ENCODE measurements around the gene PAQR8.

The PAQR8 gene, protein sequence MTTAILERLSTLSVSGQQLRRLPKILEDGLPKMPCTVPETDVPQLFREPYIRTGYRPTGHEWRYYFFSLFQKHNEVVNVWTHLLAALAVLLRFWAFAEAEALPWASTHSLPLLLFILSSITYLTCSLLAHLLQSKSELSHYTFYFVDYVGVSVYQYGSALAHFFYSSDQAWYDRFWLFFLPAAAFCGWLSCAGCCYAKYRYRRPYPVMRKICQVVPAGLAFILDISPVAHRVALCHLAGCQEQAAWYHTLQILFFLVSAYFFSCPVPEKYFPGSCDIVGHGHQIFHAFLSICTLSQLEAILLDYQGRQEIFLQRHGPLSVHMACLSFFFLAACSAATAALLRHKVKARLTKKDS

DNA sequence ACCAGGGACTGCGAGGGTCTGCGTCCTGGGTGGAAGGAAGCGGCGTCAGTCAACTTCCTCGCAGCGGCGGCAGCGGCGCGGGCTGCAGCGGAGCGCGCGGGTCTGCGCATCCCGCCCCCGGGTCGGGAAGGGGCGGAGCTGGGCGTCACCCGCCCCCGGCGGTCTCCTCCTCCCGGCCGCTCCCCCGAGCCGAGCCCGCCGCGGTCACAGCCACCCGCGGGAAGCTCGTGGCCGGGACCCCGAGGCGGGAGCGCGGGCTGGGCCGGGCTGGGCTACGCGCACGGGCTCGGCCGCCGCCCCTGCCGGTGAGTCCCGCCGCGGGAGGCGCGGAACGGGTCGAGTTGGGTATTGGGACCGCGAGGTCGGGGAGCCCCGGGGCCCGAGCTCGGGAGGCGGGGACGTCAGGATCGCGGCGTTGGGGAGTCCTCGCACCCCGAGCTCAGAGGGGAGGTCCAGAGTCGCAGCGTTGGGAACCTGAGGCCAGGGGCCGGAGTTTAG lies at the start of gene PAQR8:
TSS of gene PAQR8 (plus strand) at position 207 of the 498 bp plus-strand sequence. CDS start 41,063 bp downstream, outside the sequence.
- DNase-seq (ENCODE audit: low read depth, low spot score): peak; percentile 57

DNA sequence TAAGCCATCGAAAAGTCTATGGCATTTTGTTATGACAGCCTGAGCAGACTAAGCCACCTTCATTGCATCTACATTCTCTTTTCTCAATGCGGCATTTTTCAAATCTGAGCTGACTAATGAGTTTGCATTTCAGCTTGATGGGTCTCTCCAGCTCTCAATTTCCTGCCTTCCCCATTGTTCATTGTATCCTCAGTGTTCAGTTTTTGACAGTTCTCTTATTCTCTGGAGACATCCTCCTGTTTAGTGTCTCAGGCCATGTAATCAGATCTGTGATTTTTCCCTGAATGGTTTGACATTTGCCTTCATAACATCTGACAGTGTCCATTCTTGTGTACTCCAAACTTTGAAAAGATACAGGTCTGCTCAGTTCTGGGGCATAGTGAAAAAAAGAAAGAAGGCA lies 49.5 kb upstream of the PAQR8 start:
- DNase-seq (ENCODE audit: low read depth, low spot score): no peak

DNA sequence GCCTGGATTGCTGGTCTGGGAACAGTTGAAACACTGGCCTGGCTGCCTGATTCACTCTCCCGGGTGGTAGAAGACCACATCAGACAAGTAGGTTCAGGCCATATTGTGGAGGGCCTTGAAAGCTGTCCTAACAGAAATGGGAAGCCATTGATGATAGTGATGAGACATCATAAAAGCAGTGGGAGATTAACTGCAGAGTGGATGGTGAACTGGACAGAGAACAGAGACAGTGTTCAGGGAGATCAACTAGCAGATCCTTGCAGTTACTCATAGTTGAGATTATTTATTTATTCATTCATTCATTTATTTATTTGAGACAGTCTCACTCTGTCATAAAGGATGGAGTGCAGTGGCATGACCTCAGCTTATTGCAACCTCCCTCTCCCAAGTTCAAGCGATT lies 47.2 kb upstream of the PAQR8 start:
- DNase-seq (ENCODE audit: low read depth, low spot score): no peak

DNA sequence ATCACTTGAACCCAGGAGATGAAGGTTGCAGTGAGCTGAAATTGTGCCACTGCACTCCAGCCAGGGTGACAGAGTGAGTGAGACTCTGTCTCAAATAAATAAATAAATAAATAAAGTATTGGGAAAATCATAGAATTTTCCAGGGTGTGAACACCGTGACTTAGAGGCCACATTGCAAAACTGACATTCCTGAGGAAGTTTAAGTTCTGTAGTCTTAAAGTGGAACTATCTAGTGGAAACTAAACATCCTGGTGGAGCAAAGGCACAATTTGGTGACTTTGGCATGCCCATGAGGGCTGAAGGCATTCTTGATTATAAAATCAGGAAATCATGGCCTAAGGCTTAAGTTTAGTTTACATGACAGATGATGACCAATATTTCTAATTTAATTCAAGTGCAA lies 44.7 kb upstream of the PAQR8 start:
- DNase-seq (ENCODE audit: low read depth, low spot score): no peak

DNA sequence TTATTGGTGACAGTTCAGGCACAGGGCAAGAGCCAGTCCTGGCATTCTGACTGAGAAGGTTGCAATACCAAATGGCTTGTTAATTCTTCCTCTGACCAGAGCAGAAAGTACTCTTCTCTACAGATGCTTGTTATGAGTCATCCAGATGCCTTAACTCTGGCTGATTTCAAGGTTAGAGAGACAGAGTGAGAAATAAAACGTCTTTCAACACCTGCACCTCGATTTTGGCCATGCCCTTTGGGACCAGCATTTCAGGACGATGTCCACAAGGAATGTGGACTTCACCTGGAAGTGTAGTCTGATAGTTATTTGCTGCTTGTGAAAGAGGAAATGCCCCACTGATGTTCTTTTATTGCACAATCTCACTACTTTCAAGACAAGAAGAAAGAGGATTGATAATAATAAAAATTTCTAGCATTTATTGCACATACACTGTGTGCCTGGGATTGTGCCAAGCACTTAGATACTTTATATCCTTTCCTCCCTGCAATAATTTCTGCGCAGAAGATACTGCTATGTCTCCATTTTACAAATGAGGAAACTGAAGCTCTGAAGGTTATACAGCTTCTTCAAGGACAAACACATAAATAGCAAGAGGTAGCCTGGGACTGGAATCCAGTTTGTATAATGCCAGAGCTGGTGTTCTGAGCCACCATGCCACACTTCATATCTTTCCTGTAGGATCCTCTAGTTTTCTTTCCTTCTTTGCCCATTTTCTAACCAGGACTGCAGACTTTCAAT lies 43.9 kb upstream of the PAQR8 start:
- DNase-seq (ENCODE audit: low read depth, low spot score): no peak

DNA sequence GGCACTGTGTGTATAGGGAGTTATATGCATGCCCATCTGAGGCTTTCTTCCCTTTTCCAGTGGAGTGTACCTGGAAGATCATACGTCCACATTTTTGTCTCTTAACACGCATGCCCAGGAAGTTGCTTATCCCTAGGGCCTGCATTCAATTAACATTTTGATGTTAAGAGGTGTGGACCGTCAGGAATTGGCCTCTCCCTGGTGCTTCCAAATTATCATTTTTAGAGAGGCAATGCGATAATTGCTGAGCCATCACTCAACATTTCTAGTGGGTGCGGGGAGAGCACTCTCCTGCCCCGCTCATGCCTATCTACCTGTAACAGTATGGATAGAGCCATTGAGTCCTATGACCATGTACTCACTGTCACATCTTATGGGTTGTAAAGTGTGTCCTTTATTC lies 37.8 kb upstream of the PAQR8 start:
- no peak for DNase-seq (ENCODE audit: low read depth, low spot score)

DNA sequence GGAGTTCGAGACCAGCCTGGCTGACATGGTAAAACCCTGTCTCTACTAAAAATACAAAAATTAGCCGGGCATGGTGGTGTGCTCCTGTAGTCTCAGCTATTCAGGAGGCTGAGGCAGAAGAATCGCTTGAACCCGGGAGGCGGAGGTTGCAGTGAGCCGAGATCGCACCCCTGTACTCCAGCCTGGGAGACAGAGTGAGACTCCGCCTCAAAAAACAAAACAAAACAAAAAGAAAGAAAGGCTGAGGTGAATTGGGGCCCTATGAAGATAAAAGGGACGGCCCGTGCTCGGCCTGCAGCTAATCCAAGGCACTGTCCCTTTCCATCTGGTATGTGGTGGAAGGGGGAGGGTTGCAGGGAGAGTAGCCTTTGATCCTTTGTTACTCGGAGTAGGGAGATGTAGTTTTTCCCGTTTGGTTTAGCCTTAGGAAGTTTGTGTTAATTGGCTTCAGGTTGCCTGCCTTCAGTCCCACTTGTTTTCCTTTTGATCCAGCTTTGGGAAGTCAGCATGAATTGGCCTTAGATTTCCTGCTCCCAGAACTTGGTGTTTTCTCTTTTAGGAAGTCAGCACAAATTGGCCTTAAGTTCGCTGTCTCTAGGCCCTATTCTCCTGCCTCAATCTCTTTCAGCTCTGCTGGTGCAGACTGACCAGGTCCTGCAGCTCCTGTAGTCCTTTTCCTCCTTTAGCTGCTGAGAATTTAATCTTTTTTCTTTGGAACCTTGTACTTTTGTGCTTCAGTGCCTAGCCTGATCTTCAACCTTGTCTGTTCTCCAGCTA lies 36.1 kb upstream of the PAQR8 start:
- DNase-seq (ENCODE audit: low read depth, low spot score): no peak

DNA sequence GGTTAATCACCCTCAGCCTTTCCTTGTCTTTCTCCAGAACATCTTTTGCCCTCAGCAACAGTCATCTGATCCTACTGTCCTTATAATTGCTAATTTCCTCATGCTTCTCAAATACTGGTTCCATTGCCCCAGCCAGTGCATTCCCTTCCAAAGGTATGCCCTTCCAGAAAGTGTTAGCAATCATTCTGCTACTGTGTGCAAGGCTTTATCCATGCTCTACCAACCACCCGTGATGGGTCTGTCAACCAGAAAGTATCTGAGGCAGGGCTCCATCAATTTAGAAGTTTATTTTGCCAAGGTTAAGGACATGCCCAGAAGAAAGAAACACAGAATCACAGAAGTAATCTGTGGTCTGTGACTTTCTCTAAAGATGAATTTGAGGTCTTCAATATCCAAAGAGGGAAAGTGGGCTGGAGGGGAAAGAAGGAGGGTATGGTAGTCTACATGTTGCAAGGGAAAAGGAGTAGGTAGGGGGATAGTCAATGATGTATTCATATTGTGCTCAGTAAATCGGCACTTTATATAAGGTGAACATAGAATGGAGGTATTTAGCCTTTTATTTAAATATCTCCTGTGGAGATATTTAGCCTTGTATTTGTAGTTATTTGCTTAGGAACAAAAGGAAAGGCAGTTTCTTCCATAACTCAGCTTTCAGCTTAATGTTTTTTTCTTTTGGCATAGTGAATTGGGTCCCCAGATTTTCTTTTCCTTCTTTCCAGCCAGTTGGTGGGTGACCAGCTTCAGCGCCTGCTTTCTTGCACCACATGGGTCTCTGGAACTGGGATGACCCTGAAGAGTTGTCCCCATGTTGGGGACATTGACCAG lies 35.2 kb upstream of the PAQR8 start:
- DNase-seq (ENCODE audit: low read depth, low spot score): no peak

DNA sequence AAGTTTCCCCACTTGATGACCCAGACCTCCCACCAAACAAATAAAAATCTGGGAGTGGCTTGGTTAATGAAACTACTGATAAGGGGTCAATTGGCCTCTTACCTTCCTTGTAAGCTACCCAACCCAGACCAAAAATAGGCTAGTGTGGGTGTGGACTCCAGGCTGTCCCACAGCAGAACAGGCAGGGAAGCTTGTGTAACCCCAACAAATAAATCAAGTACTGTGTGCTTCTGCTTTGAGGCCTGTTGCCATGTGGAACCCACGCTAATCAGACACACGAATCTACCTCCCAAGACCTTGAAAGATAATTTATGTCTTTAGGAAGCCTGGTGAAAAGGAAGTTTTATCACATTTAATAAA lies 33.7 kb upstream of the PAQR8 start:
- no peak for DNase-seq (ENCODE audit: low read depth, low spot score)

DNA sequence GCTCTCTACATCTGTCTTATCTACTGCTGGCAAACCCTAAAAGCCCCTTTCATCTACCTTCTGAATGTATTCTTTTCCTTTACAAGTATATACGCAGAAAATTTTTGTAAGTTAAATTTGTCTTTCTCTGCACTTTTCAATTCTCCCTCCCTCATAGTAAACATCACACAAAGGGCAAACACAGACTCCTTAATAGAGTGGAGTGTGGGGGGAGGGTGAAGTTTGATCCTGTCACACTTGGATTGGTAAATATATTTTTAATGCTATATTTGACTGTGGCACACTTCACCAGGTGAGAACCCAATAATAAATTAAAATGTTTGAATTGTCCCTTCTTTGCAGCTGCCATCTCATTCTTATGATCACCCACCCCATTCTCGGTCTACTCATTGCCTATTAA lies 33.2 kb upstream of the PAQR8 start:
- DNase-seq (ENCODE audit: low read depth, low spot score): no peak

DNA sequence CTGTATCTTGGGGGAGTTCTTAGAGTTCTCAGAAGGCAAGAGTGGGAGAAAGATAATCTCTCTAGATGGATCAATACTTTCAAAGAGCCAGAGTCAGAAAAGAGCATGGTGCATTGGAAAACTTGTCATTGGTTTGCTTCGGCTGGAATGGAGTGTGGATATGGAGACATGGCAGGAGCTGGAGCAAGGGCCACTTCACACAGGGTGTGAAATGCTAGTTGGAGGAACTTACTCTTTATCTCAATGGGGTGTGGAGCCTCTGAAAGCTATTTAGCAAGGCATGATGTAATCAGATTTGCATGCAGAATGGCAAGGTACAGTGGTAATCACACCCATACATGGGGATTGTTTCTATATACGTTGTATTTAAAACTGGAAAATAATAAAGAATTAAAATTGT lies 31.5 kb upstream of the PAQR8 start:
- no peak for DNase-seq (ENCODE audit: low read depth, low spot score)

DNA sequence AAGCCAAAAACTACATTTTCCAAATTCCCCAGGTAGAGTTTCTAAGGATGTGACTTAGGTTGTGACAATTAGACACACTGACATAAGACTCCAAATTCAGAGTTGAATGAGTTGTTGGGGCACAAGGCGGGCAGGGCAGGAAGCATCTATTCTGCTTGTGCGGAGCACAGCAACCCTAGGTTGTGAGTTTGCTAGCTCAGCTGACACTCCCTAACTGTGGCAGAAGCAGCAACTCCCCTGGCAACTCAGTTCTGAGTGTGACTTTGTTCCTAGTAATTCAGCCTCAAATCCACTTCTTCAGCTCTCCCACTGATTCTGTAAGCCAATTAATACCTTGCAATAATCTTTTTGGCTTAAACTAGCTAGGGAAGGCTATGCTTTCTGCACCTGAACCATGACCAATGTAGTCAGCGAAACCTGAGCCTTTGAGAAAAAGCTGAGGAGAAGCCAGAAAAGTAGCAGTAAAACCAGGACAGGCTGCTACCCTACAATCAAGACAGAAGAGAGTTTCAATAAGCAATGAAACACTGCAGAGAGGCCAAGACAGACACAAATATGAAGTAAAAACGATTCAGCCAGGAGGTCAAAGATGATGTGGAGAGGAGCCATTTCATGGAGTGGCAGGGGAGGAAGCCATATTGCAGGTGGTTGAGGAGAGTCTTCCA lies 30.0 kb upstream of the PAQR8 start:
- no peak for DNase-seq (ENCODE audit: low read depth, low spot score)

DNA sequence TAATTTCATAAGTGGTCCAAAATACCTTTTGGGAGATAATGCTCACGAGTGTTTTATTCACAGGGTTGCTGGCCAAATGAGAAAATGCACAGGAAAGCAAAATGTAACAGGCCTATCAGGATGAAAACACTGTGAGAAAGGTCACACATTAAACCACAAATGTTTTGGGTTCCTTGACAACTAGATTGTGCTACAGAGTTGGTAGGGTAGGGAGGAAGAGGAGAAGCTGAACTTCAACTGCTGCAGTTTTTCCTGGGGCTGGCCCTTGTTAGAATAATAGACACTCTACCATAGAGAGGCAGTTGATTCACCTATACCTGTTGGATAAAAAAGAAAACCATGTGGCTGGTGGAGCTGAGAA lies 28.1 kb upstream of the PAQR8 start:
- DNase-seq (ENCODE audit: low read depth, low spot score): no peak

DNA sequence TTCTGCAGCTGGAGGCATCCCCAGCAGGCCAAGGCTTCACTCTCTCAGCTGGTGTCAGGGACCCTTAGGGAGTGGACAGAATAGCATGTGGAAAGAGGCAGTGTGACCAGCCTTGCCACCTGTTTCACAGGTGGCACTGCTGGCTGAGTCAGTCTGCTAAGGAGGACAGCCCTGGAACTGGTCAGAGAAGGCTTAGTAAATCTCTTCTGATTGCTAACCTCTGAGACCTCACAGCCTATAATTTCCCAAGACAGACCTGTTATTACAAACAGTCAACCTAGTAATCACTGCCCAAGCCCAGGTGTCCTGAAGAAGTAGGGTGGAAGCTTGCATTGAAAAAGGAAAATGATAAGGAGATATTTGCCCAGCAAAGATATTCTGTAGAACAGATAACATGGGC lies 26.4 kb upstream of the PAQR8 start:
- no peak for DNase-seq (ENCODE audit: low read depth, low spot score)

DNA sequence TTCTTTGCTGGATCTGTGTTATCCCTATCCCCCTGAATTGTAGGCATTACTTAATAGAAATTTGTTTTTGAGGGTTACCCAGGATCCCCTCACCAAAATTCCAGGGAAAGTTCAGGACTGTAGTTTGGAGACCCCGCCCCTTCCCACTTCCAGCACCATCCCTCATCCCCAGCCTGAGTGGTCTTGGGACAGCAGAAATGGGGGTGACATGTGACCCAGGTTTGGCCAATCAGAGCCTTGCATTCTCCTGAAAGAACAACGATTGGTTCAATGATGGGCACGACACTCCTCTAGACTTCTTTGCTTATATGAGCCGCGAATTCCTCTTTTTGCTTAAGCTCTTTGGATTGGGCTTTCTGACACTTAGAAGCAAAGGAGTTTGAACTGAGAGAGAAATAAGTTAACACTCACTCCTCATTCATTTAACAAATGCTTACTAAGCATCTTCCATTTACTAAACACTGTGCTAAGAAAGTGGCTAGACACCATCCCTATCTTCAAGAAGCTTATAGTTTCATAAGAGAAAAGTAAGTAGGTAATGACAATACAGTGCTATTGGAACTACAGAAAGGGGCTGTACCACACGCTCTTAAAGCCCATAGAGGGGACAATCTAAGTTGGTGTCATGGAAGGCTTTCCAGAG lies 24.9 kb upstream of the PAQR8 start:
- no peak for DNase-seq (ENCODE audit: low read depth, low spot score)

DNA sequence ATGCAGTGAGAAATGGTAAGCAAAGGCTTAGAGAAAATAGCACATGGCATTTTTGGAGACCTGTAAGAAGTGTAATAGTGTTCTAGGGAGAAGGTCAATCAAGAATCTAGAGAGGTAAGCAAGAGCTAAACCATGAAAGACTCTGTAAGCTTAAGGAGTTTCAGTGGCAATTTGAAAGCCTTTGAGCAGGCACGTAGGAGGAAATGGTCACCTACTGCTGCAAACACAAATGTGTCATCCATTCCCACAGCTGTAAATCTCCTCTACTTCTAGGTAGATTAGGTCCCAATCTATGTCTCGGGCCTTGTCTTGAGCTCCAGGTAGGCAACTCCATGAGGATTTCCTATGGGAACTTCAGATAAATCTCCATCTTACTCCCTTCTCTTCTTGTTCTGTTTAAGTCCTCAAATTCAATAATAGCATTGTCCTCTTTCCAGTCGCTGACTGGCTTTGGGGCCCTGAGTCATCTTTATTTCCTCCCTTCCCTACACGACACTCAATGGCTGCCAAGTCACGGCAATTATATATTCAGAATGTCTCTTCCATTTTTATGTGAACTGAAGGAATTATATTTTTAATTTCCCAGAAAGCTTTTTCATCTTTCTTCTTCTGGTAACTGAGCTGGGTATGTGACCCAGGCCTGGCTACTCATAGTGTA lies 24.2 kb upstream of the PAQR8 start:
- DNase-seq (ENCODE audit: low read depth, low spot score): no peak

DNA sequence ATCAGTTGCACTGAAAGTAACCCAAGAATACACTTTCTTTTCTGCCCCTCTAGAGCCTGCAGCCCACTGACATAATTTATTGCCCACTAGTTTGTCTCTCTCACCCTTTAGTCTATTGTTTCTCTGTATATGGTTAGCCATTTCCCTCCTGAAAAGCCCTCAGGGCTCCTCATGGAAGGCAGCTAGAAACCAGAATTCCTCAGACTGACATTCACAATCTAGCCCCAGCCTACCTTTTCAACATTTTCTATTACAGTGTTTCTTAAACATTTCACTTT lies 21.4 kb upstream of the PAQR8 start:
- no peak for DNase-seq (ENCODE audit: low read depth, low spot score)

DNA sequence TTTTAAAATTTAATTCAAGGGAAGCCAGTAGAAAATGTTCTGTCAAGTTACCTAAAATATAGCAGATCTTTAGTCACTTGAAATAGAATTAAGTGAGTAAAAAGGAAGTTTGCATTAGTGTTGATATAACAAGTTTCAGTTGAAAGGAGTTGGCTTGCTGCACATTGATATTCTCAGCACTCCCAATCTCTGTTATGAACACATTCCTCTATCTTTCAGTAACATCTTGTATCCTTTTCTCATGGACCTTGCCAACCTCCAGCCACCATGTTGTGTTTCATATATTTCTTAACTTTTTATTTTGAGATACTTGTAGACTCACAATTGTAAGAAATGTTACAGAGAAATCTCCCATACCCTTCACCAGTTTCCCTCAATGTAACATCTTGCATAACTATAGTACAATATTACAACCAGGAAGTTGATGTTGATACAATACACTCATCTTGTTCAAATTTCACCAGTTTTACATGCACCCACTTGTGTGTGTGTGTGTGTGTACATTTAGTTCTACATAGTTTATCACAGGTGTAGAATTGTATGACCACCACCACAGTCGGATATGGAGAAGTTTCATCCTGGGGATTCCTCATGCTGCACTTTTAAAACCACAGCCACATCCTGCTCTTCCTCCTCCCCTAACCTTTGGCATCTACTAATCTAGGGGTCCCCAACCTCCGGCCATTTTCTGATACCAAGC lies 20.2 kb upstream of the PAQR8 start:
- DNase-seq (ENCODE audit: low read depth, low spot score): no peak

DNA sequence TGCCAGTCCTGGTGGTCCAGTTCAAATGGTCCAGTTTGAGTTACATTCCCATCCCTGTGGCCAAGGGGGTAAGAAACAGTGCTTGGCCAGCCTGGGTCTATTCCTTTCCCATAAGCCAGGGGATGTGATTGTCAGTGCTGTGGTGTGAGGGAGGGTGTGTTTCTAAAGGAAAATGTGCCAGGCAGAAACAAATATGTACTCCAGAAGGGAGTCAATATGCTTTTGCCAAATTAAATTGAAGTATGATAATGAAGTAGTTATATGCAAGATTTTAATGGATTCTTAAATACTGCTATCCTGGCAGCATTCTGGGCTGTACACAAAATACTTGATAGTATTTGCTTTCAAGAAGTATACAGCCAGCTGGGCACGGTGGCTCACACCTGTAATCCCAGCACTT lies 16.6 kb upstream of the PAQR8 start:
- no peak for DNase-seq (ENCODE audit: low read depth, low spot score)

DNA sequence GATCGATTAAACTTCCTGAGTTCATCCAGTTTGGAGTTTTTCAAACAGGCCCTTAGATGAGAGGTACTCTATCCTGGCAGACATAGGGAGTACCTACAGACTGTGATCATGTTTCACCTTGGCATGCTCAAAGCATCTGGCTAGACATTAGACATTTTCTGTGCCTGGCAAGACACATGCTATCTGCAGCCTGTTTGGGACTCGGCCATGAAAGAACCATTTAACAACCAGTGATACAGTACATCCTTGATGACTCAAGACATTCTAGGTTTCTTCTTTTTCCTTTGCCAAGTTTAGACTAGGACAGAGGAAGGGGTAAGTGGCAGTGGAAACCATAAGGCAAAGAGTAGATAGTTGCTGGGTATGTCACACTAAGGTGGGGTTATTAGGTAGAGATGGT lies 15.4 kb upstream of the PAQR8 start:
- DNase-seq (ENCODE audit: low read depth, low spot score): no peak
